ENCODE results near the gene NDUFS8.
"Not testable (repeated sequence)": the region's sequence is repeated elsewhere in the genome, so short reads cannot be mapped to it uniquely, and the experiment has no call there.

NDUFS8 gene

DNA sequence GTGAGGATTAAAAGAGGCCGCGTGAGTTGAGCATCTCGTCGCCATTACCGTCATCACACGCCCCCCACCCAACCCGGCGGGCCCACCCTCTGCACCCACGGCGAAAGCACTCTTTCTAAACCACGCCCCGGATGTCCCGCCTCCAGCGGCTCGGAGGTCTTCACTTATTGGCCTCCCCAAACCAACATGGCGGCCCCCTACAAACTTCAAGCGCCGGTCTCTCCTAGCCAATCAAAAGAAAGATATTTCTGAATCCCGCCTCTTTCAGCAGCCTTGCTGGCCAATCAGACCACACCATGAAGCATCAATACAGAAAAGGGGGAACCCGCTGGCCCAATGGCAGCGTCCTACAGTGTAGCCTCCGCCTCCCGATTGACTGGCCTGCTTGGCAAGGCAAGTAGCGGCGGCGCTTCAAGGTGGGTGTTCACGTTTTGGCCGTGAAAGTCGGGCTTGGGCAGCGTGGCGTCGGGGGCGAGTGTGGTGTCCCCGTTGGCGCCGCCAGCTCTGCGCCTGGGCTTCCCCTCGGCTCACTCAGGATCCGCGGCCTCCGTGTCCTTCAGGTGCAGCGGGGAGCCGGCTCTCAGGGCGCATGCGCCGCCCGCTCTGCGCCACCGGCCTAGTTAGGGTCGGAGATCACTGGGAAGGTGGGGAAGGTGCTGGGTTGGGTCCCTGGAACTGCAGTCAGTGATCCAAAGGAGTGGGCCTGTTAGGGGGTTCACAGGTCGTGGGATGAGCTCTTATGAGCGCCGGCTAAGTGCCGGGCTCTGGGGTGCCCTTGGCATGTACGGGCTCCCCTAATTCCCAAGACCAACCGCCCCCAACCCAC lies at the start of gene NDUFS8:
TSS of gene NDUFS8 (plus strand) at position 364 of the 826 bp plus-strand sequence. CDS start 1,471 bp downstream, outside the sequence.
- DNase-seq: peak; percentile 99

DNA sequence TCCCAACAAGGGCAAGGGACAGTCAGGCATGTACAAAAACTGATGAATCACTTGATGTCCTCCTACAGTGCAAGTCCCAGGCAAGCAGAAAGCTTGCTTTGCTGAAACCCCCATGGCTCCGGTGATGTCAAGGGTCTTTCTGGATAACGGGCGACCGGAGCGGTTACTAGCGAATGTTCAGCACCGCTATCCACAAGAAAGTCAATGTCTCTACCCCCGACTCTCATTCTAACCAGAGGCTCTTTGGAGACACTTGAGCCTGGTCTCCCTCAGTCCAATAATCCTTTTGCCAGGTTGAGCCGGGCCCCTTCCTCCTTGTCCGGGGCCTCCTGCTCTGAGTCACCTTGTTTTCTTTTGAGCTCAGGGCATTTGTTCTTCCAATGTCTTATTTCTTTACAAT lies 49.3 kb upstream of the NDUFS8 start:
- DNase-seq: not testable (repeated sequence)

DNA sequence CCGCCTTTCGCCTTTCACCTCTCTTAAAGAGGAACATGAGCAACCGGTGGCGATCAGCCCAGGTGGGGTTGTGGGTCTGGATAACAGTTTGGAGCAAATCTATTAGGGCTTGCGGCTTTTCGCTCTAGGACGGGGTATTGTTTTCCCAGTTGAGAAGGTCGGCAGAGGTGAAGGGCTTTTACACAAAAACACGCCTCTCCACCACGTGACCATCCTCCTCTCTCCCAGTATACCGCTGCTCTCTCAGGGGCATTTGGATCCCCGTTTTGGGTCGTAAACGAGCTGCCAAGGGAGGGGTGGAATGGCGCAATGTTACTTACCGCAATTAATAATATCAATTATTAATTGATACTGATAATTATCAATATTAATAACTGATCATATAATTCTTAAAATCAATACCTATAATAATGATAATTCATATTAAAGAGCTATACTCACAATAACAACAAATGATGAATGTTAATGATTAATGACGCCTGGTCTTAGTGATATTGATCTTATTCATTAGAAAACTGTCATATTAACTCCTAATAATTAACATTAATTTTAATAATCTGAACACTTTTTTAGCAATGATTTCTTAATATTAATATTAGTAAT lies 48.1 kb upstream of the NDUFS8 start:
- not testable (repeated sequence) for DNase-seq

DNA sequence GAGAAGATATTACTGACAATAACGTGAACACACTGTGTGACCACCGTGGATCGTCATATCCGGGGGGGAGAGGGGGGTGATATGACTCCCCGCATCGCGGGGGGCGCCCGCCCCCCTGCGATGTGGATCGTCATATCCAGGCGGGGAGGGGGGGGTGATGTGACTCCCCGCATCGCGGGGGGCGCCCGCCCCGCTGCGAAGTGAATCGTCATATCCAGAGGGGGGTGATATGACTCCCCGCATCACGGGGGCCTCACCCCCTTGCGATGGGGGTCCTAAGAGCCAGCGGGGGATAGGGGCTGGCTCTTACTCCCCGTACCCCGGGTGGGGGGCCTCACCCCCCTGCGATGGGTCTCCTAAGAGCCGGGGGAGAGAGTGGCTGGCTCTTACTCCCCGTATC lies 46.5 kb upstream of the NDUFS8 start:
- no peak for DNase-seq

DNA sequence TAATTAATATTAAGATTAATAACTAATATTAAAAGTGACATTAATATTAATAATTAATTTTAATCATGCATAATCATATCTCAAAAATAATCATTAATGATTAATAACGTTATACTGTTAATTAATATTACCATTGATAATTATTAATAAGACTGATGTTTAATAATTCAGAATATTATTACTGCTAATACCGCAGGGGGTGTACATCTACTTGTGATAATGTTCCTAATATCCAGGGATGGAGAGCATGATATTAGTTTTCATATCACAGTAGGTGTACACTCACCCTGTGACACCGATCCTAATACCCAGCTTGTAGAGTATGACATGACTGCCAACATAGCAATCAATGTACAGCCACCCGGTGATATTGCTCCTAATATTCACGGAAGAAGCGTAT lies 45.2 kb upstream of the NDUFS8 start:
- DNase-seq: not testable (repeated sequence)

- not testable (repeated sequence) for DNase-seq
These were observed 39.7 kb upstream of the NDUFS8 start for GRCh38 chr11:67990546-67991346.

GRCh38 chr11:67991347-67992121 lies 38.9 kb upstream of the NDUFS8 start:
- not testable (repeated sequence) for DNase-seq

DNA sequence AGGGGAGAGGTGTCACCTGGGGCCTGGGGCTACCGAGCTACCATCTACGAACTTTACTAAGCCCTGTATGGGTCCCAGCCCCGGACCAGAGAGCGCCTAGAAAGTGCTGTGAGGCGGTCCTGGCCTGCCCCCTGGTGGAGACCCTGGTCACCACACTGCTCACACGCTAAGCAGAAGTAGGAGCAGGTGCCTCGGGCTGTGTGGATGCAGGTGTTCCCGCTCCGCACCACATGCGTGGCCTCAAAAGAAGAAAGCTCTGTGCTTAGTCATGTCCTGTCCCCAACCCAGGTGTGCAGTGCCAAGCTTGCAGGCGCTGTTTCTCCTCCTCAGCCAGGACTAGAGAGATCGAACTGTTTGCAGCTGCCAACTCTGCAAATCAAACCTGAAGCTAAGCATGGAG lies 36.7 kb upstream of the NDUFS8 start:
- DNase-seq: peak; percentile 57

- not testable (repeated sequence) for DNase-seq
These were observed 36.1 kb upstream of the NDUFS8 start for GRCh38 chr11:67994387-67994786.

DNA sequence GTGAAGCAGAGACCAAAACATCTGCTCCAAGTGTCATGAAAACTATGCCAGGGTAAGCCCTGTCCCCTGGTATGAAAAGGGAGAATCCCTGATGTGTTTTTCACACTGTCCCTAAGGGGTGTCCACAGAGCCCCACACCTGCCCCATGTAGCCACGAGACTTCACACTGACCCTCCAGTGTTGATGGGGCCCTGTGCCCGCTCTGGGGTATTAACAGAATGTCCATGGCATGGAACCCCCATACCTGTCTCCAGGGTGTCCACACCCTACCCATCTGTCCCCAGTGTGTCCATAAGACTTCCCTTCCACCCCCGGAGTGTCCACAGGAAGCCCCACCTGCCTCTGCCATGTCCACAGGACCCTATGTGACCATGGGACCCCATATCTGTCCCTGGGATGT lies 35.4 kb upstream of the NDUFS8 start:
- not testable (repeated sequence) for DNase-seq

- DNase-seq: not testable (repeated sequence)
These were observed 34.9 kb upstream of the NDUFS8 start for GRCh38 chr11:67995579-67995978.

GRCh38 chr11:67996051-67996450 lies 34.4 kb upstream of the NDUFS8 start:
- no peak for DNase-seq

GRCh38 chr11:67996622-67997474 lies 33.6 kb upstream of the NDUFS8 start:
- DNase-seq: peak; percentile 72

GRCh38 chr11:67997475-67997921 lies 33.0 kb upstream of the NDUFS8 start:
- no peak for DNase-seq

GRCh38 chr11:67998150-67999045 lies 32.1 kb upstream of the NDUFS8 start:
- no peak for DNase-seq

DNA sequence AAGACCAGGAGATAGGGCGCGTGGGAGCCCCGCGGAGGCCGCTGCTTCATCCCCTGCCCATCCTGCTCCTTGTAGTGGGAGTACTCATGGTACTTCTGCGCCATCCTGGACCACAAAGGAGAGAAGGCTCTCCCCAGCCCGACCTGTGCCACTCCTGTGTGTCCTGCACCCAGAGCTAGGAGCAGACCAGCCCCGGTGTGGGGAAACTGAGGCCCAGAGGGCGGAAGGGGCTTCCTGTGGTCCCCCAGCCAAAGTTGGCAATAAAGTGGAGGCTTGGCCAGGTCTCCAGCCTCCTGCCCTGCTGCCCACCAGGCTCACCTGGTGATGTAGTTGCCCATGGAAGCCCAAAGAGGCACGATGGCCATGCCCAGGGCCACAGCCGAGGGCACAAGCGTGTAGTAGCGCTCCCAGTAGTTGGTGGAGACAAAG lies 31.3 kb upstream of the NDUFS8 start:
- no peak for DNase-seq

- DNase-seq: no peak
These were observed 30.8 kb upstream of the NDUFS8 start for GRCh38 chr11:67999704-68000103.

DNA sequence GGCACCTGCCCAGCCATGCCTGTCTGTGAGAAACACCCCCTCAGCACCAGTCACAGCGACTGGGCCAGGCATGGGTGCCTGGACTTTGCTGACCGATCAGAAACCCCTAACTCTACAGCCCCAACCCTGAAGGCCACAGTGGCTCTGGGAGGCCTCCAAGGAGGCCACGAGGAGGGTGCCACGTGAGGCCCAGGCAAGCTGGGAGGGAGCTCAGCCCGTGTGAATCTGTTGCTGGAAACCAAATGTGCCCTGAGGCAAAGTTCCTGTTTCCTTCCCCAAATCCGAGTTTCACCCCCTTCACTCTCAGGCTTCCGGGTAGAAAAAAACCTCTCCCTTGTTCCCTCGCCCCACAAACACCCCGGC lies 27.9 kb upstream of the NDUFS8 start:
- DNase-seq: no peak

DNA sequence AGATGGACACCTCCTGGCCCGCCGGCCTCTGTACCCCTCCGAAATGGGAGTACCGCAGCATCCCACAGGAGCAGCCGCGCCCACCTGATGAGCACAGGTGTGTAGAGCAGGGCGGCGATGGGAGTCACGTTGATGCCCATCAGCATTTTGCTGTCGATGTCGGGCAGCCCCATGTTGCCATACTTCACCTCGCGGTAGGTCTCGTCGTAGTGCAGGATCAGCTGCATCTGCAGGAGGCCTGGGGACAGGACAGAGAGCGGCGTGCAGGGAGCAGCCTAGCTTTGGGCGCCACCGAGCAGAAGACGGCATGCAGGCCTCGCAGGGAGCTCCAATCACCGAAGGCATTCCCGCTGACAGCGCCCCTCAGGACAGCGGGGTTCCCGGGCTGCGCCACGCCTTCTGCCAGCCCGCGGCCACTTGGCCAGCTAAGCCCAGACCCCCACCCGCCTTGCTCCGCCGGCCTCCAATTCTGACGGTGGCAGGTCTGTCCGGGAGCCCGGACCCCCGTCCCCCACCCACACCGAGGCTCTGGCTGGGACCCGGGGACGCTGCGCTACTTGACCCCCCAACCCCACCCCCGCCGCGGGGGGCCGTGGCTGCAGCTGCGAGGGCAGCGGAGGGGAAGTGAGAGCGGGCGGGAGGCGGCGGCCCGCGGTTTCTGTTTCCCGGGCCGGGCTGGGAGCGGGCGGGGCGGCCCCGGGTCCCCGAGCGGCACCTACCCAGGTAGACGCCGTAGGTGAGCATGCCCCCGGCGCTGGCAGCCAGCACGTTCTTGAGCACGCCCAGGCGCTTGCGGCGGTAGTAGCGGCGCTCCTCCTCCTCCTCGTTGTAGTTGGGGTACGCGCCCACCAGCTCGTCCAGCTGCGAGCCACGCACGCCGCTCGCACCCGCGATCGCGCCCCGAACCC lies 27.3 kb upstream of the NDUFS8 start:
- no peak for DNase-seq
